OCI-LY1 (cell line): ENCODE measurements around the gene BAD.
A peak's percentile ranks its signal among the peaks of the same experiment; 100 is the strongest.

Source experiments
- CTCF ChIP-seq: fragments of 200-600 bp; sonication (generic), shearing (Covaris generic); IDR thresholded peaks from 2 replicates; pipeline ENCODE4 v1.5.1; 2017; ENCODE audit warnings: mild to moderate bottlenecking, antibody characterized with exemption, low read length, moderate library complexity, mixed read lengths
- EZH2 ChIP-seq: fragments of 200-600 bp; sonication (generic), shearing (Covaris generic); IDR thresholded peaks from 2 replicates; pipeline ENCODE4 v1.8.0; 2017; ENCODE audit warnings: borderline replicate concordance, mixed run types, mild to moderate bottlenecking, antibody characterized with exemption, low read length, moderate library complexity, mixed read lengths

DNA sequence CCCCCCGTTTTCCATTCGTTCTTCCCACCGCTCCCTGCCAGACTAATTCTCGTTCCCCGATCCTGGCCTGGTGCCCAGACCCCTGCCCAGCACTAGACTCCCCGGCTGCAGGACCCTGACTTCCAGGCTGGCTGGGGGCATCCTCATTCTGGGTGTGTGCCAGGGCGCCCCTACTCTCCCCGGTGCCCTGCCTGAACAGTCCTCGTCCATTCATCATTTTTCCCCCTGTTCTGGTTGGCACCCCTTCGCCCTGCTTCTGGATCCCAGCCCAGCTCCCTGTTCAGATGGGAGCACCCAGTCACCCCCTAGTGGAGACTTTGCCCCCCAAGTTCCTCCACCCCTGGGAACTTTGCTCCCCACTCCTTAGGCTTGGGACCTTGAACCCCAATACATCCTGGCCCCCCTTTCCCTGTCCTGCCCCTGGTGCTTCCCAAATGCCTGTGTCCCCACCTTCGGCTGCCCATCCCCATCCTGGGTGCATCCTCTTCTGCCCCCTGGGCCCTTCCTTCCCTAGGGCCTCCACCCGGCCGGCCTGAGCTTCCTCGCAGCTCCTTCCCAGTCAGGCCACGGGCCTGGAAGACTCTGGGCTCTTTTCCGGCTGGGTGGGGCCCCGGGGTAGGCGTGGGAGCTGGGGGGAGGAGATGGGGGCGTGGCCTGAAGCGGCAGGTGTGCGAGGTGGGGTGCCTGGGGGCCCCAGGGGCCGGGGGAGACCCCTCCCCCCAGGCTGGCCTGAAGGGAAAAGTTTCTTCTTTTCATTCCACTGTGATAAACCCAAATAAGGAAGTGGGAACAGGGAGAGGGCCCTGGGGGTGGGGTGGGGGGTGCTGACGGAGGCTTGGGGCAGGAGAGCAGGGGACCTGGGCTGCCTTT, 32.2 kb downstream of the BAD start:
- TF ChIP-seq CTCF (peak; percentile 50), EZH2 (no peak)
